ENCODE measurements around the gene B9D1.

The B9D1 gene

GRCh38 chr17:19376811-19377210 lies 14.3 kb upstream of the B9D1 start:
- no peak for DNase-seq (ENCODE audit: low read depth)

GRCh38 chr17:19375732-19376131 lies 13.2 kb upstream of the B9D1 start:
- no peak for DNase-seq (ENCODE audit: low read depth)

DNA sequence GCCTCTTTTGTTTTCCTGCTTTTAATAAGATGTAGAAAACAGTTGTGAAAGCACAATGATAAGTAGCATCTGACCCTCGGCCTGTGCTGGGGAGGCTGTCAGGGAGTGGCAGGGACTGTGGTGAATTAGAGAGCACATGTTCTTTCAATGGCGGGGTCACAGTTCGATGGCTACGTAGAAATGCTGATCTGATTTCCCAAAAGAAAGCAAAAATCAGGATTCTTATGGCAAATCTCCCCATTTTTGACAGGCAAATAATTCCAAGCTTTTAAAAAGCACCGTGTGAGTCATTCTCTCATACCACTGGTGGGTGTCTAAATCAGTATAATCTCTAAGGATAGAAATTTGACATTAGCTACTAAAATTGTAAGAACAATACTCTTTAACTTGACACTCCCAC lies 11.6 kb upstream of the B9D1 start:
- DNase-seq (ENCODE audit: low read depth), result no peak

DNA sequence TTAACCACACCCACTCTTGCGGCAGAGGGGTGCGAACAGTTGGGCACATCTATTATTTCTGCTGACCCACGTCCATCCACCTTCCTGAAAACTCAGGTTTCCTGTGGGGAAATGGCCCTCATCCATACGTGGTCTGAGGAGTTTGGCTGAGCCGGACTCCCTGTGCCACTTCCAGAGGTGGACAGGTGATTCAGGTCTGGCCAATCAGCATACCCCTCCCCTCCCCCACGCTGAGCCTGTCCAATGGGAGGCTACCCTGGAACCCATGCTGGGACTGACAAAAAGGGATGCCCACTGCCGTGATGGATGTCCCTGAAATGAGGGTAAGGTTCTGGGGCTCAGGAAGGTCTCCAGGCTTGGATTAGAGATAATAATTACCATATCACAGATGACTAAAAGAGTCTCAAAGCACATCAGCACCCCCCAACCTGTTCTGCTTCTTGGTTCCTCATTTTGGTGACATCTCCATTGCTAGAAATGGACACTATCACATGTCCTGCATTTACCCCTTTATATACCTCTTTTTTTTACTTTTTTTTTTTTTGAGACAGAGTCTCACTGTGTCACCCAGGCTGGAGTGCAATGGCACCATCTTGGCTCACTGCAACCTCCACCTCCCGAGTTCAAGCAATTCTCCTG lies 10.5 kb upstream of the B9D1 start:
- no peak for DNase-seq (ENCODE audit: low read depth)

GRCh38 chr17:19372439-19372838 lies 9.9 kb upstream of the B9D1 start:
- DNase-seq (ENCODE audit: low read depth), result no peak

GRCh38 chr17:19372011-19372370 lies 9.5 kb upstream of the B9D1 start:
- DNase-seq (ENCODE audit: low read depth), result no peak

DNA sequence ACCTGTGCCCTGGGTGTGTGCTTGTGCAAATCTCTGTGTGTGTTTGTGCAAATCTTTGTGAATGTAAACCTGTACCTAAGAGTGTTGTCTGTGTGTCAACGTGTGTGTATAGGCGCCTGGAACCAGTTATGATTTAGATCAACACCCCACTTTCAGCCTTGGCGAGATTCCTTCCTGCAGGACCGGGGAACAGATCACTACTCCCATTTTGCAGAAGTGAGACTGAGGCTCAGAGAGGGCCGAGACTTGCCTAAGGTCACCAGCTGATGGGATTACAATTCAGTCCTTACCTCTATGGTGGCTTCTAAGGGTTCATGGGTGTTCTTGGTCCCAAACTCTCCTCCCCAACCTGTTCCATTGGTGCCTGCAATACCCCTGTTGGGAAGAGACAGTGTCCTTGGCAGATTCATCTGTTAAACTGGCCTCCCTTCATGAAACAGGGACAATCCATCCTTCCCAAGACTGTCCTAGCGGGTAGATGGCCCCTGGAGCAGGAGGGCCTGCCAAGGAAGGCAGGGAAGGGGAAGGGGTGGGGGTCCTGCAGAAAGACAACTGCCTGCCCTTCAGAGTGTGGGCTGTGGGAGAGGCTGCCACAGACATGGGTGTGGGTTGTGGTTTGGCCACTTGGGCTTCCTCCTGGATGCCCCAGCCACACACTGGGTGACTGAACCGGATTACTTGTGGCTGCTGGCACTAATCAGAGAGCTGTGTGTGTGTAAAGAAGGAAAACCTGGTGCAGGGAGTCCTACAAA lies 8.9 kb upstream of the B9D1 start:
- DNase-seq (ENCODE audit: low read depth), result no peak

- DNase-seq (ENCODE audit: low read depth), result no peak
These were observed 8.0 kb upstream of the B9D1 start for GRCh38 chr17:19370493-19370960.

DNA sequence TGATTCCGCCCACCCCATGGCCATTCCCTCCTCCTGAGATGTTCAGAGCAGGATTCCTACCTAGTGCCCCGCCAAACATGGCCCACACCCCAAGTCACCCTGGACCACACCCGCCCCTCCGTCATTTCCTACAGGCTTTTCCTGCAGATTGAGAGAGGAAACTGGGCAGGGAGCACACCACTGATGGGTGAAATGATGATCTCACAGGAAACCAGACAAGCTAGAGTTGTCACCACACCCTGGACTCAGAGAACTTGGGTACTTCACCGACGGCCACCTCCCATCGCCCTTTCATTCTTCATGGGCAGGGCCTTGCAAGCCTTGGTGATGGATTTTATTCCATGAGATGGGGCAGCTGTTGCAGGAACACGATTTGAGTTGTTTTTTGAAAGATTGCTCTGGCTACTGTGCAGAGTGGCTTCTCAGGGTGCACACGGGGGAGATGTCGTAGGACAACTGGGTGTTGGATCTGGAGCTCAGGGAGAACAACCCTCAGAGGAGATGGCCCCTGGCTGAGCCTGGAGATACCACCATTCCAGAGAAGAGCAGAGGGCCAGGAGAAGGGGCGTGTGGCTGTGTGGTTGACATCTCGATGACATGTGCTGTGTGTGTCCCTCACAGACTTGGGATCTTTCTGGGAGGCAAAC lies 7.4 kb upstream of the B9D1 start:
- no peak for DNase-seq (ENCODE audit: low read depth)

- DNase-seq (ENCODE audit: low read depth), result no peak
These were observed 6.7 kb upstream of the B9D1 start for GRCh38 chr17:19369107-19369778.

- no peak for DNase-seq (ENCODE audit: low read depth)
These were observed 5.7 kb upstream of the B9D1 start for GRCh38 chr17:19368229-19368628.

DNA sequence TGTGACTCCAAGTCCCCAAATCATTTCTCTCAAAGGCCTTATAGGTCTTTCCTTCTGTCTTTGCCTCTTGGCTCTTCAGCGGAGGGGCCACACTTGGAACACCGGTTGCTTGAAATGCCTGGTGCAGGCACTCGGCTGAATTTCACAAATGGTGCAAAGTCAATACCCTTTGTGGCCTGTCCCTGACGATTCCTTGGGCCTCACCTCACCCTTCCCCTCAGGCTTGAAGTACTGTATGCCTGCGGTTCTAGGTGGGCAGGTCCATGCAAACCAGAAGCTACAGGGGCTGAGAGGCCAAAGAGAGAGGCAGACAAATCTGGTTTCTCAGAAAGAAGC lies 4.1 kb upstream of the B9D1 start:
- DNase-seq (ENCODE audit: low read depth), result no peak

- no peak for DNase-seq (ENCODE audit: low read depth)
These were observed 3.5 kb upstream of the B9D1 start for GRCh38 chr17:19365833-19366636.

DNA sequence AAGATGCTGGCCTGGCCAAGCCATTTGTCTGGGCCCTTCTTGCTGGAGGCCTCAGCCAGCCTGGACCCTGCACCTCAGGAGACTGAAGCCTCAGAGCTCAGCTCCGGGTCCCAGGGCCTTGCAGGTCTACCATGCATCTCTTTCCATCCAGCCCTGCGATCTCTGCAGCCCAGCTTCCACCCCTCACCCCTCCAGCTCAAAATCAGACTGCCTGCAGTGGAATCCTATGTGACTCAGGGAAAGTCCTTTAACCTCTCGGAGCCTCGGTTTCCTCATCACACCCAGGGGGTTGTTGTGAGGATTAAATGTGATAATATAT lies 2.9 kb upstream of the B9D1 start:
- DNase-seq (ENCODE audit: low read depth), result no peak

GRCh38 chr17:19364699-19365498 lies 2.4 kb upstream of the B9D1 start:
- no peak for DNase-seq (ENCODE audit: low read depth)

- no peak for DNase-seq (ENCODE audit: low read depth)
These were observed 1.0 kb upstream of the B9D1 start for GRCh38 chr17:19363460-19364035.

- no peak for DNase-seq (ENCODE audit: low read depth)
These were observed 553 bp upstream of the B9D1 start for GRCh38 chr17:19363114-19363438.

DNA sequence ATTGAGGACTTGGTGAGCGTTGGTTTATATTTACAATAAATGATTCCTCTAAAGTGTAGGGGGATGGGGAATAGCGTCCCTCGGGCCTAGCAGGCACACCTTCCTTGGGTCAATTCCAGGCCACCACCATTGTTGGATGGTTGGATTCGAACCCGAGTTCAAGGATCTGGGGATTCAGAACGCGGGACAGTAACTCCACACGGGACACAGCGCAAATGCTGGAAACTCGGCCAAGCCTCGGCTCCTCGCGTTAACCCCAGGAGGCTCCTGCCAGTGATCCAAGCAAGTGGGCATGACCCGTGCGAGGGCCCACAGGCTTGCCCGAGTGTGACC lies 613 bp downstream of the B9D1 start:
- DNase-seq (ENCODE audit: low read depth), result no peak

- no peak for DNase-seq (ENCODE audit: low read depth)
These were observed 1.2 kb downstream of the B9D1 start for GRCh38 chr17:19361326-19361725.

DNA sequence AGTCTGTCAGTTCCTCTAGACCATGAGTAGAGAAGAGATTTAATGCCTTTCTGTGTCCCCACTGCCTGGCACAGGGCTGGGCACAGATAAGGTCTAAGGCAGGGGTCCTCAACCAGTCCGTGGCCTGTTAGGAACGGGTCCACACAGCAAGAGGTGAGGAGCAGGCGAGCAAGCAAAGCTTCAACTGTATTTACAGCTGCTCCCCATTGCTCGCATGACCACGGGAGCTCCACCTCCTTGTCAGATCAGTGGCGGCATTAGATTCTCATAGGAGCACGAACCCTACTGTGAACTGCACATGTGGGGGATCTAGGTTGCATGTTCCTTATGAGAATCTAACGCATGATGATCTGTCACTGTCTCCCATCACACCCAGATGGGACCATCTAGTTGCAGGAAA lies 1.8 kb downstream of the B9D1 start:
- DNase-seq (ENCODE audit: low read depth), result no peak

GRCh38 chr17:19359856-19360255 lies 2.7 kb downstream of the B9D1 start:
- no peak for DNase-seq (ENCODE audit: low read depth)
